GM12875 (cell line): Measurements from ENCODE around the gene TMEM94.

Experiments
- H3K4me3 ChIP-seq: one replicate; pipeline ENCODE4 v1.5.1; 2011; ENCODE audit warnings: low read depth, low read length, control low read depth
- TF ChIP-seq, protein P1 (sequence below): IDR thresholded peaks from 2 replicates; pipeline ENCODE4 v1.5.1; 2011; ENCODE audit warnings: low read depth, mild to moderate bottlenecking, control low read depth, inconsistent platforms, low read length, moderate library complexity, borderline replicate concordance; ENCODE audit not compliant: insufficient read depth

TMEM94 gene

DNA sequence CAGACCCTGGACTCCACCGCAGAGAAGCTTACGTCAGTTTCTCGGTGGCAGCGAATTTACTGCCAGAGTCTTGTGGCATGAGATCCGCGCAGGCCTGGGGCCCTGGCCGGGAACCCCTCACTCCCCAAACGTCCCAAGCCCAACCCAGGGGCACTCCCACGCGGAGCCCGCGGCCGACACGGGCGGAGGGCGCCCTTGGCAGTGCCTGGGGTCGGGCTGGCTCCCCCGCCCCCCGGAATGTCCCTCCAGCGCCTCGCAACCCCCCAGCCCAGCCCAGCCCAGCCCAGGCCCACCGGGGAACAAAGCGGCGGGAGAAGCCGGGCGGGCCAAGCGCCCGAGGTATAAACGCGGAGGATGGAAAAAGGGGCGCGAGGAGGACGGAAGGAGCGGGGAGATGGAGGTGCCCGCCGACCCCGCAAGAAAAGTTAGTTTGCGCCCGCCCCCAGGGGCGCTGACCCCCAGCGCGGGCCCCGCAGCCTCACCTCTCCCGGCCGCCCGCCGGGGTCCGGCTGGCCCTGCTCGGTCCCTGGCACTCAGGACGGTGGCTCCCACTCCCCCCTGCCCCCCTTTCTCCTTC lies 58.6 kb downstream of the TMEM94 start:
- peak overlapping the region; percentile 49 for H3K4me3 ChIP-seq
- TF ChIP-seq, protein P1, sequence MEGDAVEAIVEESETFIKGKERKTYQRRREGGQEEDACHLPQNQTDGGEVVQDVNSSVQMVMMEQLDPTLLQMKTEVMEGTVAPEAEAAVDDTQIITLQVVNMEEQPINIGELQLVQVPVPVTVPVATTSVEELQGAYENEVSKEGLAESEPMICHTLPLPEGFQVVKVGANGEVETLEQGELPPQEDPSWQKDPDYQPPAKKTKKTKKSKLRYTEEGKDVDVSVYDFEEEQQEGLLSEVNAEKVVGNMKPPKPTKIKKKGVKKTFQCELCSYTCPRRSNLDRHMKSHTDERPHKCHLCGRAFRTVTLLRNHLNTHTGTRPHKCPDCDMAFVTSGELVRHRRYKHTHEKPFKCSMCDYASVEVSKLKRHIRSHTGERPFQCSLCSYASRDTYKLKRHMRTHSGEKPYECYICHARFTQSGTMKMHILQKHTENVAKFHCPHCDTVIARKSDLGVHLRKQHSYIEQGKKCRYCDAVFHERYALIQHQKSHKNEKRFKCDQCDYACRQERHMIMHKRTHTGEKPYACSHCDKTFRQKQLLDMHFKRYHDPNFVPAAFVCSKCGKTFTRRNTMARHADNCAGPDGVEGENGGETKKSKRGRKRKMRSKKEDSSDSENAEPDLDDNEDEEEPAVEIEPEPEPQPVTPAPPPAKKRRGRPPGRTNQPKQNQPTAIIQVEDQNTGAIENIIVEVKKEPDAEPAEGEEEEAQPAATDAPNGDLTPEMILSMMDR = no peak

DNA sequence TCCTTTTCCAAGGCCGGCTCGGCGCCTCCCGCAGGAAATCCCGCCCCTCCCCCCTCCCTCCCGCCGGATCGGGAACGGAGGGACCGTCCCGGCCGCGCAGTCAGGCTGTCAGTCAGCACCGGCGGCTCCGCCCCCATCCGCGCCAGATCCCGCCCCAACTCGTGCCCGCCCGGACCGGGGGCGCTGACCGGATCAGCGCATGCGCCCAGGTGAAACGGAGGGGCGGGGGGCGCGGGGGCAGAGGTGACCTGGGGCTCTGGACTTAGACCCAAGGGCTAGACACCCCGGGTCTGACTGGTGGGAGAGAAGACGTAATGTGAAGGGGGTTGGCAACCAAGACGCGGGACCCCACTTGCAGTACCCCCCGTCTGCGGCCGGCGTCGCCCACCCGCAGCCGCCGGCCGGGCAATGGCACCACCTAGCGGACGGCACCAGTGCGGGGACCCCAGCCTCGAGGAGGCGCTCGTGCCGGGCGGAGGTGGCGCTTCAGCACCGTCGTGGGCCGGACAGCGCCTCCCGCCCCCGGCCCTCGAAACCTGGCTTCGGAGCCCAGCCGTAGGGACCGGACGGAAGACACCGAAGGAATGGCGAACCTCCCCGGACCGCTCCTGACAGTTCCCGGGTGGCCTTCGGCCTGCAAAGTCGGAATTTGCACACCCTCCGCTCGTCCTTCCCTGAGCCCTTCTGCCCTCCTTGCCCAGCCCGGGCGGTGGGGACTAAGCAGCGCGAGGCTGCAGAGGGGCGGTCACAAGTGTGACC lies 59.2 kb downstream of the TMEM94 start, which contains the start of gene CASKIN2:
Gene CASKIN2, minus strand, starts transcription at position 42 of the 759 bp plus-strand sequence. CDS start 1,733 bp downstream, outside the sequence.
- TF ChIP-seq, protein P1 = peak; percentile 99
- peak within 1 kb of the TSS; percentile 49 for H3K4me3 ChIP-seq

DNA sequence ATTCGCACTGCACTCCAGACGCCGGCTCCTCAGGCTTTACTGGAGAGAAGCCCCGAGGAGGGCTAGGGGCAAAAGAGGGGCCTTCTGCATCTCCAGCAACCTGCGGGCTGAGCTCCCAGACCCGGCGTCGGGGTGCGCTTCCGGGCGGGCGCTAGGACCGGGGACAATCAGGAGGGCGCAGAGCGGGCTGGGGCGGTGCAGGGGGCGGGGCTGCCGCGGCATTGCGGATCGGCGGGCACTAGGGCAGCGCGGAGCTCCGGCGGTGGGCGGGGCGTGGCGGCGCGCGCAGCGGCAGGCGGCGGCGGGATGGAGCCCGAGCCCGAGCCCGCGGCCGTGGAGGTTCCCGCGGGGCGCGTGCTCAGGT lies 59.8 kb downstream of the TMEM94 start, which contains the start of gene TSEN54:
Gene TSEN54, plus strand, starts transcription at position 274 of the 364 bp plus-strand sequence. Its CDS starts 33 bp downstream, at position 307.
- H3K4me3 ChIP-seq = peak within 1 kb of the TSS; percentile 79
- TF ChIP-seq, protein P1 = no peak

DNA sequence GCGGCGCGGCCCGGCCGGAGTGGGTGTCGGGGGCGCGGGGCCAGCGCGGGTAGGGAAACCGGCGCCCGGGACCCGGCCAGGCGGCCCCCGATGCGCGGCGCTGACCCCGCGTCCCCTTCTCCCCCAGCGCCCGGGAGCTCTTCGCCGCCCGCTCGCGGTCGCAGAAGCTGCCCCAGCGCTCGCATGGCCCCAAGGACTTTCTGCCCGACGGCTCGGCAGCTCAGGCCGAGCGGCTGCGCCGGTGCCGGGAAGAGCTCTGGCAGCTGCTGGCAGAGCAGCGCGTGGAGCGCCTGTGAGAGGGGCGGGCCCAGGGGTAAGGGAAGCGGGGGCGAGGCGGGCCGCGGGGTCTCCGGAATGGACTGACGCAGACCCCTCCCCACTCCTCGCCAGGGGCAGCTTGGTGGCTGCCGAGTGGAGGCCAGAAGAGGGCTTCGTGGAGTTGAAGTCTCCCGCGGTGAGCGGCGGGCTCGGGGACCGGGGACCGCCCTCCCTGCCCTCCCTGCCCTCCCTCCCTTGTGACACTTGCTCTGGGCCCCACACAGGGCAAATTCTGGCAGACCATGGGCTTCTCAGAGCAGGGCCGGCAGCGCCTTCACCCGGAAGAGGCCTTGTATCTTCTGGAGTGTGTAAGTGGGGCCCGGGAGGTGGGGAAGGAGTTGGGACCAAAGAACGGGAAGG lies 60.3 kb downstream of the TMEM94 start:
- H3K4me3 ChIP-seq = peak overlapping the region; percentile 79
- TF ChIP-seq, protein P1 = no peak

DNA sequence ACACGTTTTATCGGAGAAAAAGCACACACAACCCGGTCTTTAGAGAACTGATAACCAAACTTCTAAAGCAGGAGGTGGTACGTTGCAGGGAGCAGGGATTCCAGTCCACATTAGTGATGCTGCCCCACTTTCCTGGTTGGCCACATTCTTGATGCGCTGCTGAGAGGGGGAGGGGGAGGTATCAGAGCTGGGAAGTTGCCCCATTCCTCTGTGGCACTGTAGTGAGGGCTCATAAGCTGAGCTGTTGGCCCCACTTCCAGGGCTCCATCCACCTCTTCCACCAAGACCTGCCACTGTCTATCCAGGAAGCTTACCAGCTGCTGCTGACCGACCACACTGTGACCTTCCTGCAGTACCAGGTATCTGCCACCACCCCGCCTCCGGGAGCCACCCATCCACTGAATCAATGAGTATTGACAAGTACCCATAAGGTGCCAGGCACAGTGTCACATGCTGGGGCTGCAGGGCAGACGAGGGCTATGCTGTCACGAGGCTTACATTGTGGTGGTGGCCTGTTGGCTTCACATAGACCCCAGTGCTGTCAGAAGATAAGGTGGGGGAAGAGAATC lies 60.9 kb downstream of the TMEM94 start:
- TF ChIP-seq, protein P1 = peak; percentile 38; the same call in 1 of the 2 replicates
- peak overlapping the region; percentile 79 for H3K4me3 ChIP-seq

DNA sequence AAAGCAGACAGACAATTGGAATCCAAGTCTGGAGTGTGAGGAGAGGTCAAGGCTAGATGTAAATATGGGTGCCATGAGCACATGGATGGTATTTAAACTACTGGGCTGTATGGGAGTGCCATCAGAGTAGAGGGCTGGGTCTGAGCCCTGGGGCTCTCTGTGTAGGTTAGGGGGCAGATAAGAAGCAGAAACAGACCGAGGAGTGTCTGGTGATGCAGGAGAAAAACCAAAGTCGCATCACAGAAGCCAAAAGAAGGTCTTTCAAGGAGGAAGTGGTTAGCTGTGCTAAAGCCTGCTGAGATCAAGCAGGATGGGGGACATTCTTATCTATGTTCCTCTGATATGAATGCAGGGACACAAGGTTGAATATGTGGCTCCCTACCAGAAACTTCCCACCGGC lies 61.8 kb downstream of the TMEM94 start:
- TF ChIP-seq, protein P1 = no peak

More for the DNA sequence above, 61.8 kb downstream of the TMEM94 start:
- H3K4me3 ChIP-seq = no peak overlapping the region
